CD4-positive, alpha-beta T cell treated with Interleukin-15 for 4 hours (primary cell): Measurements from ENCODE around the gene RAMACL.

ENCODE experiments used
- DNase-seq: peaks from one replicate; pipeline ENCODE4 v3.0.0-alpha.2; 2020; ENCODE audit warnings: low spot score

Gene RAMACL

DNA sequence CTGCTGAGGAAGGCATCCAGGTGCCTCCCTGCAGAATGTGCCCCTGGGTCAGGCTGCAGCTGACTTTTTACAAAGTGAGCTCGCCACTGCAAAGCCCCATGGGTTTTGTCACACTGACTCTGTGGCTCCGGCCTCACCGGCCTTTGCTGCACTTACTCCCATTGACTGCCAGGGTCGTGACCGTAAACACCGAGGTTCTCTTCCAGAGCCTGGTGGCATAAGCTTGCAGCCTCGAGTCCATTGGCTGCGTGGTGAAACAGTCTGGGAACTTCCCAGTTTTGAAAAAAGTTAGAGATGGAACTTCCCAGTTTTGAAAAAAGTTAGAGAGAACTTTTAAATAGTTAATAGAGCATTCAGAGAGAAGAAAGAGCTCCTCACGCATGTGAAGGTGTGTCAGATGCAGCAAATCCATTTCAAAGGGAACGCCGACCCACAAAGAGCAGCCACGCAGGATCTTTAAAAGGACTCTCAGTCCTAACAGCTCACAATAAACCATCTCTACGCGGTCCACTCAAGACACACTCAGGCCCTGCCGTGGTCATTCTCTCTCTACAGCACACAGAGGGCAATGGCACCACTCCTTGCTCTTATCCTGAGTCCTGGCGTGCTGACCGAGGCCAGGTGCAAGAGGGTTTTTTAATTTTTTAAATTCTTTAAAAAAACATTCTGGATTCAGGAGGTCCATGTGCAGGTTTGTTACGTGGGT, 12.8 kb downstream of the RAMACL start:
- no peak for DNase-seq

GRCh38 chr6:166572370-166573261, 13.9 kb downstream of the RAMACL start:
- DNase-seq: no peak

DNA sequence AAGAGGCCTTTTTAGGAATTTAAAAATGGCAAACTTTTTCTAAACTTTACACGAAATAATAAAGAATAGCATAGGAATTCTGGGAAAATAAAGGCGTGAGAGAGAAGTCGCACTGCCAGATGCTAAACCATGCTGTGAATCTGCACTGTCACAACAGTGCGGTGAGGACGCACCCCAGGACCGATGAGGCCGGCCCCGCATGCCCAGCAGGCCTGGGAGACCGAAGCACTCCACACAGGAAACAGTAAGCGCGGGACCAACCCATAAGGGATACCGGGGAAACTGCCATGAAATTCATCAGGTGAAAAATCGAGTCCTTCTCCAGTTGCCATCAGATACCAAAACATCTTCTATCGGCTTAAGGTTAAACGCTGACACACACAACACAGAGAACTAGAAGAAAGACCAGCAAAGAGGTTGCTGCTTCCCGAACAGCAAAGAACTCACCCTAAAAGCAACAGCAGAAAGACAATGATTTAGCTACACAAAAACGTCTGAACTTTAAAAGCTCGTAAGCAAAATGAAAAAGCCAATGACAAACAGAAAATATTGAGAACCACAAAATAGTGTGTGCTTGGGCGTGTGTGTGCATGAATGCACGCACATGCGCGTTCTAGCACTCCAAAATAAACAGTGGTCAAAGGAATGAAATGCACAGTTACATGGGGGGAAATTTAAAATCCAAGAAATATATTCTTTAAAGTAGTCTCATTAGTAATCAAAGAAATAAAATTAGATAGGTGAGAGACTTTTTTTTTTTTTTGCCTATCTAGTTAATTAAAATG, 15.4 kb downstream of the RAMACL start:
- DNase-seq: no peak

DNA sequence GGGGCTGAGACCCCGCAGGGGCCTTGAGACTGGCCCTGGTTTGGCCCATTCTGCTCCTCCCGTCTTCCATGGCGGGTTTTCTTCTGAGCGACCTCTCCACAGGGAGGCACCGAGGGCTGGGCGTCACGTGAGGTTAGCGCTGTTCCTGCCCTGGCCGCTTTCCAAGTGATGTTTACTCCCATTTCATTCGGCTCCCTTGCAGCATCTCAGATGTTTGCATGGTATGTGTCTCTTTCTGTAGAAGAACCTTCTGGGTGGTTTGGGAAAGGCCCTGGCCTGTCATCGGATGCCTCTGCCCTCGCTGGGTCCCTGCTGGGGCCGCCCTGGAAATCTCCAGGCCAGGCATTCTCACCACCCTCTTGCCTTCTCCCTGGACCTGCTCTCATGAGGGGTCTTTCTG, 17.3 kb downstream of the RAMACL start:
- no peak for DNase-seq

- no peak for DNase-seq
Observed at GRCh38 chr6:166567813-166568212, 18.7 kb downstream of the RAMACL start.

- no peak for DNase-seq
Observed at GRCh38 chr6:166567107-166567506, 19.4 kb downstream of the RAMACL start.

GRCh38 chr6:166566026-166567011, 20.2 kb downstream of the RAMACL start:
- DNase-seq: no peak

GRCh38 chr6:166565084-166565967, 21.2 kb downstream of the RAMACL start:
- no peak for DNase-seq

- no peak for DNase-seq
Observed at GRCh38 chr6:166563805-166564204, 22.7 kb downstream of the RAMACL start.

DNA sequence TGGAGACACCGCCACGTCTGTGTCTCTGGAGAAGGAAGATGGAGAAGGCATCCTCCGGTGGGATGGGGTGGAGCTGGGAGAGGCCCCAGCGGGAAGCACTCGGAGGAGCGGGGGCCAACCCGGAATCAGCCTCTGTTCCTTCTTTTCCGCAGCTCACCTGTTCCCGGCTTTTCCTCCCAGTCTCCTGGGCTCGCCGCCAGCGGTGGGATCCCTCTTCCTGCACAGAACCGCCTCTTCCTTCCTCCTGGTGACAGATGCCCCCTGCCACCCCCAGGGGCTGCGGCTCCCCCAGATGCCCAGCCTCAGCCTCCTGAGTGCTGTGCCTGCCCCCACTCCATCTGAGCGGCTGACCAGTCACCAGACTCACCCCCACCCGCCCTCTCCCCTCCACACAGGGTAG, 23.3 kb downstream of the RAMACL start:
- DNase-seq: no peak

GRCh38 chr6:166562726-166563125, 23.8 kb downstream of the RAMACL start:
- DNase-seq: no peak

DNA sequence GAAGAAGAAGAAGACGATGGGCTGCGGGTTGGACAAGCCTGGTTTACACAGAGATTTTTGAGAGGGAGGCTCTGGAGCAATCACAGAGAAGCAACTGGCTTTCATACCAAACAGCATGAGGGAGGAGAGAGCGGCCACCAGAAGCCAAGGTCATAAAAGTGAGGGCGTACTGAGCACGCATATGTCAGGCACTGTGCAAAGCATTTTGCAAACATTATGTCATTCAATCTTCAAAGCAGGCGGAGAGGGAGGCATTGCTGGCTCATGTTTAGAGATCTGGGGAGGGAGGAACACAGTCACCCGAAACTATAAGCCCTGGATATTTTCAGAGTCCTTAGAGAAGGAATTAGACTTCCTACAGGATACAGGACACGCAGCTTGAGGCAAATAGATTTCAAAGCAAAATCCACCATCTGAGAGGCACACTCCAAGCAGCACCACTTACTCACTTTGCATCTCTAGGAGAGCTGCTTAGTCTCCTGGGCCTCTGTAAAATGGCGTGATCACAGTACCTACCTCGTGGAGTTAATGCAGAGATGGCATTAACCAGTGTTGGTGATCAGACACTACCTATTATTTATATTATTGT, 24.6 kb downstream of the RAMACL start:
- no peak for DNase-seq

- no peak for DNase-seq
Observed at GRCh38 chr6:166560222-166560621, 26.3 kb downstream of the RAMACL start.

DNA sequence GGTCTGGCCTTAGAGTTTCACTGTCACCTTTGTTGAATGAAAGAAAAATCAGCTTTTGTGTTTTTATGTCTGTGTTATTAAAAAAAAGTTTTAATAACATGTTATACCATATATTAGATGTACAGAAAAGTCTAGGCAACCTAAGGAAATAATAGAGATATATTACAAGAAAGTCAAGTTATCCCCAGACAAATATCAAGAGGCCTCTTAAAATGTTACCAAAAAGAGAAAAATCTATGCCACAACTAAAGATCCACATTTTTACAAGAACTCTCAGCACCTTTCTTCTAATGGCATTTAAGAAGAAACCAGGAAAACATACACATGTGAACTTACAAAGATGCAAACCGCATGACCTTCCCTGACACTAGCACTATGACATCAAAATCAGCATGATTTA, 26.8 kb downstream of the RAMACL start:
- DNase-seq: no peak

- no peak for DNase-seq
Observed at GRCh38 chr6:166559211-166559610, 27.3 kb downstream of the RAMACL start.

- no peak for DNase-seq
Observed at GRCh38 chr6:166558156-166559005, 28.1 kb downstream of the RAMACL start.

DNA sequence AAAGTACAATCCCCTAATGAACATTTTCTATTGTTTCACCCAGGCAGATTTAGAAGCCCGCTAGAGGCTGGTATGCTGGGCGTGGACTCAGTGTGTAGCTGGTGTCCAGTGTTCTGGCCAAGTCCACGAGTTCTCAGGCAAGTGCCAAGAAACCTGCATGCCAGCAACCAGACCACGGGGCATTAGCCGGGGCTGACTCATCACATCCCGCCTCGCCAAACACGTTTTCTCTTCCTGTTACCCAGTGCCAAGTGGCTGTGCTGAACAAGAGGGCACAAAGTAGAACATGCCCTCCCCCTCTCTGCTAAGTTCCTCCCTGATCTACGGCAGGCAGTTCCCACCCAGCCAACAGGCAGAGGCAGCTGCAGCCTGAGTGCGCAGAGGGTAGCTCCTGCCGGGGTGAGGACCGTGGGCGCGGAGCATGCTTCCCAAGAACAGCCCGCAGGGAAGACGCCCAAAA, 29.6 kb downstream of the RAMACL start:
- DNase-seq: no peak

DNA sequence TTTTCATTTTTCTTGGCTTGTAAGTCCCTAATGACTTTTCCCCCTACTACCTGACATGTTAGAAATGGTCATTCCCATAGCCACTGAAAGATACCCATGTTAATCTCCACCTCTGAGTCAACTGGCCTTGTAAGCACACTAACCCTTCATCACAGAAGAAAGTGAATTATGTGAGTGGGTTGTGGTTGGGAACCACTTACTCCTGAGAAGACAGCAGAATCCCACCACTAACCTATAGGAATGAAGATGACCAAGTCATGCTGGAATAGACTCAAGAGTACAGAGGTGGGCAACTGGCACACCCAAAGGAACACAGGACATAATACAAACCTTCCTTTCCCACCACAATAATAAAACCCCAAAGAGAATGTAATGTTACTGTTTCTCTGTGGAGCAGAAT, 30.1 kb downstream of the RAMACL start:
- no peak for DNase-seq

DNA sequence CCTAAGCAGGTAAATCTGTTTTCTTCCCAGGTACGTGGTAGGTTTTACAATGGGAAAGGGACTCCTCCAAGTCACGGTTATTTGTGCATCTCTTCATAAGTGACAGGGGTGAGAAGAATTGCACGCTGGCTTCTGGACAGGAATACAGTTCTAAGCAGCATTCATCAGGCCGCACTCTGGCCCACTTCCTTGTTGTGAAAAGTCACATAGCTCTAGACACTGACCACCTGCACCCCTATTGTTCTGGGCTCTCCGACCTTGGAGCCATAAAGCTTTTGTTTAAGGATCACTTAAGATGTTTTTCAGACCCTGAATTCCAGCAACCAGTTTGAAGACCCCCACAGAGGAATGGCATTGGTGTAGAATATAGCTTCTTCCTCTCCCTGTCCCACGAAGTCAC, 31.4 kb downstream of the RAMACL start:
- no peak for DNase-seq
